SIG-M5 treated with dmso at 0.1 percent for 504 hours (cell line): ENCODE measurements around the gene MBOAT7.
"Not testable (repeated sequence)": the region's sequence is repeated elsewhere in the genome, so short reads cannot be mapped to it uniquely, and the experiment has no call there.

Experiments used
- DNase-seq: peaks from one replicate; lab custom pipeline; 2025; ENCODE audit not compliant: unreplicated experiment; lab: John Stamatoyannopoulos, UW

MBOAT7 gene

GRCh38 chr19:54209058-54209810 lies 19.9 kb upstream of the MBOAT7 start:
- DNase-seq, result no peak

GRCh38 chr19:54208784-54209057 lies 19.3 kb upstream of the MBOAT7 start:
- no peak for DNase-seq

- DNase-seq, result peak; percentile 99
Observed at GRCh38 chr19:54207983-54208783, 18.8 kb upstream of the MBOAT7 start.

GRCh38 chr19:54207676-54207982 lies 18.2 kb upstream of the MBOAT7 start:
- peak; percentile 63 for DNase-seq

GRCh38 chr19:54207193-54207592 lies 17.8 kb upstream of the MBOAT7 start:
- not testable (repeated sequence) for DNase-seq

GRCh38 chr19:54206831-54207177 lies 17.4 kb upstream of the MBOAT7 start:
- no peak for DNase-seq

DNA sequence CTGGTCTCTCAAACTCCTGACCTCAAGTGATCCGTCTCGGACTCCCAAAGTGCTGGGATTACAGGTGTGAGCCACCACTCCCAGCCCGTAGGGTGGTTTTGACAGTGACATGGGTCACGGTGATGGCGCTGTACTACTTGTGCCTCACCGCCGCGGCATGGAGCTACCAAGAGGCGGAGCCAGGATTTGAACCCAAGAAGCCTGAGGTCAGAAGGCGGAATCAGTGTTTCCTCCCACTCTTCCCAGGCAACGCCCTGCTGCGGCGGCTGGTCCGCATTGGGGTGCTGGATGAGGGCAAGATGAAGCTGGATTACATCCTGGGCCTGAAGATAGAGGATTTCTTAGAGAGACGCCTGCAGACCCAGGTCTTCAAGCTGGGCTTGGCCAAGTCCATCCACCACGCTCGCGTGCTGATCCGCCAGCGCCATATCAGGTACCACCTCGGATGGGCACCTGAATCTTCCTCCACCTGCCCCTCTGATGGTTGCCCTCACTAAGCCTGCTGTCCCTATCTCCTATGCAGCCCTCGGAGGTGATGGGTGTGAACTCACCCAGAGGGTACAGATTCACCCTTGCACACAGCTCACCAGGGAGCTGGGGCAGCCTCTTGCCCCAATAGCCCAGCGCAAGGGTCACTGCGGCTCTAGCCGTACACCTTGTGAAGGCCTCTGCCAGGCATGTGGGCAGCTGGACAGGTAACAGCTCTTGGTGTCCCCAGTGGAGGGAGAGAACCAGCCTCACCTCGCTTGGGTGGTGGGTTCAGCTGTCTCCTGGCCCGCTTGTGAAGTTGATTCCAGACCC lies 16.9 kb upstream of the MBOAT7 start:
- no peak for DNase-seq

GRCh38 chr19:54204767-54205468 lies 15.5 kb upstream of the MBOAT7 start:
- no peak for DNase-seq

- no peak for DNase-seq
Observed at GRCh38 chr19:54203151-54203611, 13.8 kb upstream of the MBOAT7 start.

DNA sequence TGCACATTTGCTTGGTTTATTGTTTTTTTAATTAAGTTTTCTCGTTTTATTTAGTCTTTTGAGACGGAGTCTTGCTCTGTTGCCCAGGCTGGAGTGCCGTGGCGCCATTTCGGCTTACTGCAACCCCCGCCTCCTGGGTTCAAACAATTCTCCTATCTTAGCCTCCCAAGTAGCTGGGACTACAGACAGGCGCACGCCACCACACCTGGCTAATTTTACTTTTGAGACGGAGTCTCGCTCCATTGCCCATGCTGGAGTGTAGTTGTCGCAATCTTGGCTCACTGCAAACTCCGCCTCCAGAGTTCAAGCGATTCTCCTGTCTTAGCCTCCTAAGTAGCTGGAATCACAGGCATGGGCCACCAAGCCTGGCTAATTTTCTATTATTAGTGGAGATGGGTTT lies 12.6 kb upstream of the MBOAT7 start:
- DNase-seq, result no peak

- no peak for DNase-seq
Observed at GRCh38 chr19:54201172-54201701, 11.9 kb upstream of the MBOAT7 start.

- DNase-seq, result no peak
Observed at GRCh38 chr19:54199401-54199800, 10.0 kb upstream of the MBOAT7 start.

DNA sequence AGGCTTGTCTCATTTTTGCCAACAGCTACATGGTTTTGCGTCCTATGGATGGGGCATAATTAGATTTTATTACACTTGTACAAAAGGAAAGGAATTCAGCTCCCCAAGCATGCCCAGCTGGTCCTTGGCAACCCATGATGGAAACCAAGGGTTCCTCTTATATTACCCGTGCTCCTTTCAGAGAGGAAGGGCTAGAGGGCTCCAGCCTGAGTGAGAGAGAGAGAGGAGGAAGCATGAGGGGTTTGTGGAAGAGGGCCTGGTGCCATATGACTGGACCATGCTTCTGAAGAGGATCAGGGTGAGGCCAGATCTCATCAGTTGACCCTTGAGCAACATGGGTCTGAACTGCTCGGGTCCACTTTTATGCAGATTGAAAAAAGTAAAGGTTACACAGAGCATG lies 7.7 kb upstream of the MBOAT7 start:
- DNase-seq, result no peak

- DNase-seq, result no peak
Observed at GRCh38 chr19:54196536-54196935, 7.2 kb upstream of the MBOAT7 start.

DNA sequence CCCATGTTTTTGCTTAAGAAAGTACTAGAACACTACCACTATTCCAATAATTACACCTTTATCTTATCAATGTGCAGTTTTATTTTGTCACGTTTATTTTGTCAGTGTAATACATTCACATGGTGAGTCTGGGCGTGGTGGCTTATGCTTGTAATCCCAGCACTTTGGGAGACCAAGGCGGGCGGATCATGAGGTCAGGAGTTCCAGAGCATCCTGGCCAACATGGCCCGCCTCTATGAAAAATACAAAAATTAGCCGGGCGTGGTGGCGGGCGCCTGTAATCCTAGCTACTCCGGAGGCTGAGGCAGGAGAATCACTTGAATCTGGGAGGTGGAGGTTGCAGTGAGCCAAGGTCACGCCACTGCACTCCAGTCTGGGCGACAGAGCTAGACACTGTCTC lies 5.1 kb upstream of the MBOAT7 start:
- DNase-seq, result not testable (repeated sequence)

DNA sequence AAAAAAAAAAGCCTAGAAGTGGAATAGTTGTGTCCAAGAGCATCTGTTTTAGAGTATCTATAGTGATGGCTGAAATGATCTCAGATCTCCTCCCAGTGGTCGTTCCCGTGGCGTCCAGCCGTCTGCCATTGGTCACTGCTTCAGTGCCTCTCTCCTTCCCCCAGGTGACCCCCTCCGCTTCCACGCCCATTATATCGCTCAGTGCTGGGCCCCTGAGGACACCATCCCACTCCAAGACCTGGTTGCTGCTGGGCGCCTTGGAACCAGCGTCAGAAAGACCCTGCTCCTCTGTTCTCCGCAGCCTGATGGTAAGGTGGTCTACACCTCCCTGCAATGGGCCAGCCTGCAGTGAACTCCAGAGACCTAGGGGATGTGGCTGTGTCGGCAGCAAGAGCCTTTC lies 3.6 kb upstream of the MBOAT7 start:
- no peak for DNase-seq

DNA sequence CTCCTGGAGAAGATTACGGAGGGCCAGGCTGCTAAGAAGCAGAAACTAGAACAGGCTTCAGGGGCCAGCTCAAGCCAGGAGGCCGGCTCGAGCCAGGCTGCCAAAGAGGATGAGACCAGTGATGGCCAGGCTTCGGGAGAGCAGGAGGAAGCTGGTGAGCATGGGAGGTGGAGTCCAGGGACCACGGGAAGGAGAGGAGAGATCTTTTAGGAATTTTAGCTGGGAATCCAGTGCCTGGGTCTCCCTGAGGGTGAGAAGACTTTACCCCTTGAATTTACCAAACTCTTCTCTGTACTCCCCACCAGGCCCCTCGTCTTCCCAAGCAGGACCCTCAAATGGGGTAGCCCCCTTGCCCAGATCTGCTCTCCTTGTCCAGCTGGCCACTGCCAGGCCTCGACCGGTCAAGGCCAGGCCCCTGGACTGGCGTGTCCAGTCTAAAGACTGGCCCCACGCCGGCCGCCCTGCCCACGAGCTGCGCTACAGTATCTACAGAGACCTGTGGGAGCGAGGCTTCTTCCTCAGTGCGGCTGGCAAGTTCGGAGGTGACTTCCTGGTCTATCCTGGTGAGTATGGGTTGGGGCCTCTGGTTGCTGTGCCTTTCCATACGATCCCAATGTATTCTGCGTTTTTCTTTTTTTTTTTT lies 2.6 kb upstream of the MBOAT7 start:
- DNase-seq, result no peak

- peak; percentile 71 for DNase-seq
Observed at GRCh38 chr19:54191011-54191810, 1.8 kb upstream of the MBOAT7 start, which contains the start of gene TSEN34. TSEN34 (plus strand) TSS chr19:54191308; CDS start chr19:54191365, 57 bp downstream.

DNA sequence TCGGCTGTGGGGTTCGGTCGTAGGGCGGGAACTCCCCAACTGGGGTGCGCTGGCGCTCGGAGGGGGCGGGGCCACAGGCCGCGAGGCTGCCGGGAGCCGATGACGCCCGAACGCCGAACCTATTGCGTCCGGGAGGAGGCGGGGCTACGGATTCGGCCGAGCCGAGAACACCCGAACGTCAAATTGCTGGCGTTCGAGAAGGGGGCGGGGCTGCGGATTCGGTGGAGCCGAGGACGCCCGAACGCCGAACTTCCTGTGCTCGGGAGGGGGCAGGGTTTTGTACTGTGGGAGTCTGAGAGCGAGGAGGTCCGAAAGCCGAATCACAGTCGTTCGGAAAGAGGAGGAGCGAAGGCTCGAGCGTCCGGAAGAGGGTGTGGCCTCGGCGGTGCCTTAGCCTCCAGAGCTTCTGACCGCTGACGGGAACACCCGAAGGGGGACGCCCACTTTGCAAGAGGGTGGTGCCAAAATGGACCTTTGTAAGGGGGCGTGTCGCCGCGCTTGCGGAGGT lies 1.2 kb upstream of the MBOAT7 start:
- DNase-seq, result peak; percentile 98
